SK-N-SH (cell line): Measurements from ENCODE around the gene TNFRSF18.

ENCODE experiments used
- GABPA ChIP-seq: IDR thresholded peaks from 2 replicates; pipeline ENCODE4 v1.4.0; 2012; ENCODE audit warnings: low read depth, mild to moderate bottlenecking
- NRF1 ChIP-seq: IDR thresholded peaks from 2 replicates; pipeline ENCODE4 v1.6.1; 2012; ENCODE audit warnings: low read depth, mild to moderate bottlenecking, low read length

DNA sequence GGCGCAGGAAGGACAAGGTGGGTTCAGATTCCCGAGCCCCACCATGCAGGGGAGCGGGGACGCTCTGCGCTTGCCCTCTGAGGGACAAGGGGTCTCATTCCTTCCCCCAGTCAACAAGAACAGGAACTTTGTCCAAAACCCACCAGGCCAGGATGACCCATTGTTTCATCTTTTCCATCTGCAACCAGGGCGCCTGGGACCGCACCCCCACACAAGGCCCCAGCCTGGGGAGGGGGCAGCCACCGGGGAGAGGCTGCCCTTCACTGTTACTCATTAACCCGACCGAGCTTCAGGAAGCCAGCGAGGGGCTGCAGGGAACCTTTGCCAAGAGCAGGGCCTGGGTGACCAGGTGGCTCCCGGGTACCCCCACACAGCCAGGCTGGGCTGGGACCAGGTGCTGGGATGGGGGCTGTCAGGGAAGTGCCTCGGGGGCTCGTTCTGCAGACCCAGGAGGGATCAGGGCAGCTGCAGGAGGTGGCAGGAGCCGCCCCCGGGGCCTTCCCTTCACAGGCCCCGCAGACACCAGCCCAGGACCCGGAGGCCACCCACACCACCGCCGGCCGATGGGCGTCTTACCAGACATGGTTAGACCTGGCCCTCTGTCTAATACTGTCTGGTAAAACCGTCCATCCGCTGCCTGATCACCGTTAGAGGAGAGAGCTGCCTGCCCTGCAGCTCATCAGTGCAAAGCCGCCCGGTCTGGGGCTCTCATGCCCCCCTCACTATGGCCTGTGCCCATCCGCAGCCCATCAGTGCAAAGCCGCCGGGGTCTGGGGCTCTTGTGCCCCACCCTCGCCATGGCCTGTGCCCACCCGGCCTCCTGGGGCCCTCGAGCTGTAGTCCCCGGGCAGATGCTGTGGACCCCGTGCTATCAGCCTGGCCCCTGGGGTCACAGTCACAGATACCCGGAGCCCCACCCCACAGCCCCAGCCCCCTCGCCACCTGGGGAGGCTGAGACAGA lies 37.7 kb downstream of the TNFRSF18 start:
- TF ChIP-seq GABPA (no peak), NRF1 (no peak)
